ENCODE results near the gene CCDC181. TPM values are rescaled to one million over a fixed set of nuclear protein-coding genes. Genes with fewer than 3 reads are reported as not detected.

The CCDC181 gene
- total and polyA plus RNA-seq, 2 donors (not counting 3 experiments of a cell fraction or from before 2014, with no cell fraction given), result 0.18 to 0.22 TPM

DNA sequence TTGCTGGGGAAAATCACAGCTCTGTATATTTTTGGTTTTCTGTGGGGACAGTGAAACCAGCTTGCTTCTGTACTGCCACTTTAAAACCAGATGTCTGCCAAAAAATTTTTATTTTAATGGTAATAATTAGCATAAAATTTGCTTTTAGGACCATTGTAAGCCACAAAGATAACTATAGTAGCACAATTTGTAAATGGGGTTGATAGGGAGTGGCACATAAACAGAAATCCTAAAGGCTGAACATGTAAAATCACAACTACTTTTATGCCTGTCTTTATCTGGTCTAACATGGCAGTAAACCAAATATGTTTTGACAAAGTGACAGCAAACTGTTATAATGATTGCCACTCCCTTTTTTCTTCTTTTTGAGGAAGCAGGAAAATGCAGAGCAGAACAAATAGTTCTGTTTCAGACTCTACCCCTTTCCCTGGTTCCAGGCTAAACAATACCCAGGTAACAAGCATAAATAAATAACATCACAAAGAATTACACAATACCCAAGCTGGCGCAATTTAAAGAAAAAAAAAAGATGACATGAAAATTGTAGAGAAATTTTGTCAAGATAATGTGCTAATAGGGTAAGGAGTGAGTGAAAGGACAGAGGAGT is 24.0 kb upstream of the CCDC181 start:
- H3K9me1 ChIP-seq (replicated peaks; ENCODE audit: control insufficient read depth, extremely low read depth, insufficient read depth, low read length), result no peaks in the 10 kb centered on the region
- H3K9ac ChIP-seq (replicated peaks; ENCODE audit: extremely low read depth, insufficient read depth, low read length), result no peak overlapping the region
- no peak overlapping the region for H2AFZ ChIP-seq (ENCODE audit: low read depth, low read length)
- H3K27ac ChIP-seq (ENCODE audit: insufficient read depth, low read depth, low read length), result no peak overlapping the region
- H3K79me2 ChIP-seq (ENCODE audit: control insufficient read depth, insufficient read depth, low read length), result no peaks in the 10 kb centered on the region
- no peak overlapping the region for H3K4me3 ChIP-seq (replicated peaks in 1 of 3; ENCODE audit: insufficient read depth in 1 of 3, low read depth in 1 of 3, low read length in 3 of 3)
- intact Hi-C loops (cut with micrococcal nuclease), result no loop called here
- H3K36me3 ChIP-seq (ENCODE audit: control insufficient read depth in 2 of 2, extremely low read depth in 1 of 2, insufficient read depth in 2 of 2, low read length in 2 of 2), result no peaks in the 10 kb centered on the region
- ChIA-PET POLR2A (no interaction called here), CTCF (interaction anchor here (0.7 to 2.7 kb wide), 4 partner anchors 8 to 95 kb away, joined by 3 to 7 read pairs (median 3); no protein-coding TSS in a partner anchor)
- TF ChIP-seq FOS (IDR thresholded peaks at IDR 0.05; ENCODE audit: borderline replicate concordance, insufficient read depth, low read length) (no peak), JUN (IDR thresholded peaks at IDR 0.05; ENCODE audit: borderline replicate concordance, insufficient read depth, insufficient read length, low read depth) (no peak), POLR2A (IDR thresholded peaks at IDR 0.05; ENCODE audit: low read depth, low read length) (no peak), GATA2 (IDR thresholded peaks at IDR 0.05; ENCODE audit: insufficient read depth, insufficient read length, low read depth, low read length) (no peak), POLR2AphosphoS5 (IDR thresholded peaks at IDR 0.05; ENCODE audit: insufficient read depth, low read depth, low read length) (no peak), MYC (IDR thresholded peaks at IDR 0.05; ENCODE audit: low read depth, low read length) (no peak), EZH2 (IDR thresholded peaks at IDR 0.05; ENCODE audit: borderline replicate concordance, low read depth, low read length, severe bottlenecking) (no peak)
- TF ChIP-seq, protein P1, sequence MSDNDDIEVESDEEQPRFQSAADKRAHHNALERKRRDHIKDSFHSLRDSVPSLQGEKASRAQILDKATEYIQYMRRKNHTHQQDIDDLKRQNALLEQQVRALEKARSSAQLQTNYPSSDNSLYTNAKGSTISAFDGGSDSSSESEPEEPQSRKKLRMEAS (IDR thresholded peaks at IDR 0.05; ENCODE audit: insufficient read depth, insufficient read length), result no peak
- TF ChIP-seq, protein P2, sequence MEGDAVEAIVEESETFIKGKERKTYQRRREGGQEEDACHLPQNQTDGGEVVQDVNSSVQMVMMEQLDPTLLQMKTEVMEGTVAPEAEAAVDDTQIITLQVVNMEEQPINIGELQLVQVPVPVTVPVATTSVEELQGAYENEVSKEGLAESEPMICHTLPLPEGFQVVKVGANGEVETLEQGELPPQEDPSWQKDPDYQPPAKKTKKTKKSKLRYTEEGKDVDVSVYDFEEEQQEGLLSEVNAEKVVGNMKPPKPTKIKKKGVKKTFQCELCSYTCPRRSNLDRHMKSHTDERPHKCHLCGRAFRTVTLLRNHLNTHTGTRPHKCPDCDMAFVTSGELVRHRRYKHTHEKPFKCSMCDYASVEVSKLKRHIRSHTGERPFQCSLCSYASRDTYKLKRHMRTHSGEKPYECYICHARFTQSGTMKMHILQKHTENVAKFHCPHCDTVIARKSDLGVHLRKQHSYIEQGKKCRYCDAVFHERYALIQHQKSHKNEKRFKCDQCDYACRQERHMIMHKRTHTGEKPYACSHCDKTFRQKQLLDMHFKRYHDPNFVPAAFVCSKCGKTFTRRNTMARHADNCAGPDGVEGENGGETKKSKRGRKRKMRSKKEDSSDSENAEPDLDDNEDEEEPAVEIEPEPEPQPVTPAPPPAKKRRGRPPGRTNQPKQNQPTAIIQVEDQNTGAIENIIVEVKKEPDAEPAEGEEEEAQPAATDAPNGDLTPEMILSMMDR (IDR thresholded peaks at IDR 0.05; ENCODE audit: extremely low read depth in 1 of 2, insufficient read depth in 1 of 2, low read depth in 1 of 2, low read length in 2 of 2), result no peak
- H3K4me1 ChIP-seq (ENCODE audit: control insufficient read depth, extremely low read depth, insufficient read depth, low read length), result no peaks in the 10 kb centered on the region
- no peak for DNase-seq (ENCODE audit: low read depth, low spot score)
- H3K9me3 ChIP-seq (replicated peaks; ENCODE audit: control insufficient read depth, insufficient read depth, low read length), result no peaks in the 10 kb centered on the region
- dilution Hi-C loops (cut with MboI; ENCODE audit: extremely low pct_ligation_motif_present, low sequenced_read_pairs), result no loop called here
- no peak overlapping the region for H3K4me2 ChIP-seq (ENCODE audit: insufficient read depth, low read length)
- H4K20me1 ChIP-seq (replicated peaks; ENCODE audit: control insufficient read depth, extremely low read depth, insufficient read depth, low read length), result no peaks in the 10 kb centered on the region
- no peaks in the 10 kb centered on the region for H3K27me3 ChIP-seq (ENCODE audit: control insufficient read depth in 2 of 2, insufficient read depth in 2 of 2, low read length in 2 of 2)
- no peak for FAIRE-seq
- no TSS peak for BruUV-seq (replicated peaks)

Measured in endothelial cell of umbilical vein (primary cell).